Stimulated activated CD4-positive, alpha-beta T cell treated with anti-CD3 and anti-CD28 coated beads, Interleukin-4, amount 100 ng/mL, for 24 hours (primary cell): Measurements from ENCODE around the gene PLAAT2.
"Not testable (repeated sequence)": the region's sequence is repeated elsewhere in the genome, so short reads cannot be mapped to it uniquely, and the experiment has no call there.

Experiments
- DNase-seq: peaks from one replicate; pipeline ENCODE4 v3.0.0-alpha.2; 2020

Gene PLAAT2

GRCh38 chr11:63563201-63564055, at the start of gene PLAAT2:
Gene PLAAT2 (minus strand): TSS chr11:63563379. CDS start chr11:63563324, 55 bp downstream.
- DNase-seq, result no peak

- DNase-seq, result no peak
Observed at GRCh38 chr11:63612181-63612580, 49.0 kb upstream of the PLAAT2 start.

- no peak for DNase-seq
Observed at GRCh38 chr11:63611395-63611747, 48.2 kb upstream of the PLAAT2 start.

DNA sequence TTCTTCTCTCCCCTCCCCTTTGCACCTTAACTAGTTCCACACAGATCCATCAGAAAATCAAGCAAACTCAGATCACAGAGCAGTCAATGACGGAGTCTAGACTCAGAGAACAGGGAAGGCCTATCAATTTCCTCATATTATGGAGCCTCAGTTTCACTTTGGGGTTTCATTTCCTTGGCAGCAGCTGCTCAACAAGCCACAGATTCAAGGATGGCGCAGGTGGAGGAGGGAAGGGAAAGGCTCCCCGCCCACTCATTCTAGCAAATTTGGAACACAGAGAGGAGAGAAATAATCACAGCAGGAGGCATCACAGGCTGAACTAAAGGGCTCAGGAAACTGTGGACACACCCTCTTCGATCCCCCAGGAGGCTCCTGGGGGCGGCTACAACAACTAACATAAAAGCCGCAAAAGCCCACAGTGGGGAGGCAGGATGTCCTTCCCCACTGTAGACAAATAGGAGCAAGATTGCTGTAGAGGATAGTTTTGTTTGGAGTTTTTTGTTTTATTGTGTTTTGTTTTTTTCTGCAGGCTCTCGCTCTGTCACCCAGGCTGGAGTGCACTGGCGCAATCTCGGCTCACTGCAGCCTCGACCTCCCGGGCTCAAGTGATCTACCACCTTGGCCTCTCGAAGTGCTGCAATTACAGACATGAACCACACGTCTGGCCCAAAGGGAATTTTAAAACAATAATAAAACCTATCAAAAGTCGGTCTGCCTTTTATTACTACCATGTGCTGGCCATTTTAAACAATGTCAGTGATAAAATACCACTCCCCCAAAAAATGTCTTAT, 47.6 kb upstream of the PLAAT2 start:
- no peak for DNase-seq

- no peak for DNase-seq
Observed at GRCh38 chr11:63609971-63610580, 46.9 kb upstream of the PLAAT2 start.

DNA sequence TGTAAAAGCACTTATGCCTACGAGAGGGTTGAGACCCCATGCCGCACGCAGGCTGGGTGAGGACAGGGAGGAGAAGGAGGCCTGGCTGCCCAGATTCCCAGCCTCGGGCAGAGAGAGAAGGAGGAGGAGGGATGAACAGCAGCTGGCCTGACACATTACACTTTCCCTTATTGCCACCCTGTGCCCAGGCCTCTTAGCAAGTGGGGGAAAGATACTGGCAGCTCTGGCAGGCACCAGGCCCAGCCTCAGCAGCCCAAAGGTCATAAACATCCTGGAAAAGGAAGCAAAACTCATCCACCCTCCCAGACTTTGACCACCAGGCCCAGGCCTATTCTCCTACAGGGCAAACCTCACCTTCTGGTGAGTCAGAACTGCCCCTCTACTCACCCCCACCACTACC, 46.4 kb upstream of the PLAAT2 start:
- DNase-seq, result no peak

- DNase-seq, result no peak
Observed at GRCh38 chr11:63608353-63609345, 45.5 kb upstream of the PLAAT2 start.

DNA sequence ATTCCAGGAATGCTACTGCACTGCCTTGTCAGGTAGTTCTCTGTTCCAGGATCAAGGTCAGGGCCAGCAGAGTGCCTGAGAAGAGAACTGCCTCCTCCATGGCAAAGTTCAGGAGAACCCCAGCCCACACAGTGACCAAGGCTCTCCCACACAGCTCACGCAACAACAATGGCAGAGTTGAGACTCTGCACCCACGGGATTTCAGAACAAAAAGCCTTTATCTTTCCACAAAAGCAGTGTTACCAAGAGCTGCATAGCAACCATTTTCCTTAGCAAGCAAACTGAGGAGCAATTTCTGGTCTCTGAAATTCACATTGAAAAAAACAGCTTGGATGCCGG, 40.0 kb upstream of the PLAAT2 start:
- no peak for DNase-seq

DNA sequence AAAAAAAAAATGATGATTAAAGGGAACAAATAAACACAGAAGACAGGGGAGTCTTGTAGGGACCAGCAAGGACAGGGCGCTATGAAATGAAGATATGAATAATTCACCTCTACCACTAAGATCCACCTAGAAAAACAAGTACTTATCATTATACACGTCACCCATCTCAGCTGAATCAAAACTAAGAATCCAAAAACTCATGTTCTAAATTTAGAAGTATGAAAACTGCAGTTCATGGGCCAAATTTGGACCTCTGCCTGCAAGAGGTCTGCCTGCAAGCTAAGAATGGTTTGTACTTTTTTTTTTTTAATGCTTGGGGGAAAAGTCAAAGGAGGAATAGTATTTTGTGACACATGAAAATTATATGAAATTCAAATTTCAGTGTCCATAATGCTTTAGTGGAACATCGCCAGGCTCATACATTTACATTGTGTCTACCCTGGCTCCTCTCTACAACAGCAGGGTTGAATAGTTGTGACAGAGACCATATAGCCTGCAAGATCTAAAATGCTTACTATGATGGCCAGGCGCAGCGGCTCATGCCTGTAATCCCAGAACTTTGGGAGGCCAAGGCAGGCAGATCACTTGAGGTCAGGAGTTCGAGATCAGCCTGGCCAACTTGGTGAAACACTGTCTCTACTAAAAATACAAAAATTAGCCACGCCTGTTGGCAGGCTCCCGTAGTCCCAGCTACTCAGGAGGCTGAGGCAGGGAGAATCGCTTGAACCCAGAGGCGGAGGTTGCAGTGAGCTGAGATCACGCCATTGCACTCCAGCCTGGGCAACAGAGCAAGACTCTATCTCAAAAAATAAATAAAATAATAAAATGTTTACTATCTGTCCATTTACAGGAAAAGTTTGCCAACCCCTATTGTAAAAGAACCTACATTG, 39.4 kb upstream of the PLAAT2 start:
- not testable (repeated sequence) for DNase-seq

DNA sequence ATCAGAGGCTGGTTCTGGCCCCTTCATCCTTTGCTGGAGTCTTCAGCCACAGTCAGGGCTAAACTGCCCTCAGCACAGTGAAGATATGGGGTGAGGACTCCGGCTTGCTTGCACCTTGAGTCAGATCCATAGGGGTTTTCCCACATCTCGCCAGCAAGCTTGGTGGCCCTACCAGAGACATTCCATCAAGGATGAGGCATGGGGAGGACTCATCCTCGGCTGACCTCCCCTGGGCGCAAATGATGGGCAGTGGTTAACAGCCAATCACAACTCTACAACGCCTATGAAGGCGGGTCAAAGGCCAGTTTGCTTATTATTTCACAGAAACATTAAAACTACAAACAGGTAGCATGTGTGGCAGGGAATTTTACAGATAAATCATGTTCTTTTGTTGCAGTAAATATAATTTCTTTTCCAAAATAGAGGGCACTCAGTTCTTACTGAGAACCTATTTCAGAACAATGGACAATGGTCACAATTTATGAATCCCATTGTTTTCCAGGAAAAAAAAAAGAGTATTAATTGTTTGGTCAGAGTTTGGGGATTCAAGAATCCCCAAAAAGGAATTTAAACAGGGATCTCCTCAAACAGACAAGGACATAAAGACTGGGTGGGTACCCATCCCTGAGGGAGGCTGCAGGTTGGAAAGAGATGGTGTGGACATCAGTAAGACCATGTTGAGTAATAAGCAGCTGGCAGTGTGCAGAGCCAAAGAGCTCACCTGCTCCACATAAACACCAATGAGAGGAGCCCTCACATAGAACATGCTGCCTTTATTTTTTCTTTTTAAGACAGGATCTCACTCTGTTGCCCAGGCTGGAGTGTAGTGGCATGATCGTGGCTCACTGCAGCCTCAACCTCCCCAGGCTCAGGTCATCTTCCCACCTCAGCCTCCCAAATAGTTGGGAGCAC, 36.3 kb upstream of the PLAAT2 start:
- no peak for DNase-seq

DNA sequence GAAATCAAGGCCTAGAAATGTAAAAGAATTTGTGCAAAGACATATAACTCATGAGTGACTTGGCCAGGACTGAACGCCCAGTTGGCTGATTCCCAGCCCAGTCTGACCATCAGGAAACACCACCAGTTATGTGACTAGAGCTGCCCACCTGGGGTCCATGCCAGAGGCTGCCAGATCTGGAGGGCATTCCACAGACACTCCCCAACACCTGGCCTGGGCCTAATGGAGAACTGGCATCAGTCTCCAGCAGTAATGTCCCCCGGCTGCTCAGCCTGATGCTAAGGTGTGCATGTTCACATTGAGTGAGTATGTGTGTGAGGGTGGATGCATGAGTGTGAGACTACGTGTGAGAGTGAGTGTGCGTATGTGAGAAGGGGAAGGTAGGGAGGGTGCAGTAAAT, 35.4 kb upstream of the PLAAT2 start:
- DNase-seq, result no peak

DNA sequence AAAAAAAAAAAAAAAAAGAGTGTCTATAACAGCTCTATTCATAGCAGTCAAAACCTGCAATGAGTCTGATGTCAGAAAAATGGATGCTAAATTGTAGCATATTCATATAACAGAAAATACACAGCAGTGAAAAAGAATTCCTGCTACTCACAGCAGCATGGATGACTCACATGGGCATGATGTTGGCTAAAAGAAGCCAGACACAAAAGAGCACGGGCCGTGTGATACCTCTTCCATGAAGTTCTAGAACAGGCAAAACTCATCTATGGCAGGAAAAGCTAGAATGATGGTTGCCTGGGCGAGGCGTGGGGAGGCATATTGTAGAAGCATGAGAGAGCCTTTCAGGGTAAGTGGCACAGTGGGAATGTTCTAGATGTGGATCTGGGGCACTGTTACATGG, 32.1 kb upstream of the PLAAT2 start:
- no peak for DNase-seq

DNA sequence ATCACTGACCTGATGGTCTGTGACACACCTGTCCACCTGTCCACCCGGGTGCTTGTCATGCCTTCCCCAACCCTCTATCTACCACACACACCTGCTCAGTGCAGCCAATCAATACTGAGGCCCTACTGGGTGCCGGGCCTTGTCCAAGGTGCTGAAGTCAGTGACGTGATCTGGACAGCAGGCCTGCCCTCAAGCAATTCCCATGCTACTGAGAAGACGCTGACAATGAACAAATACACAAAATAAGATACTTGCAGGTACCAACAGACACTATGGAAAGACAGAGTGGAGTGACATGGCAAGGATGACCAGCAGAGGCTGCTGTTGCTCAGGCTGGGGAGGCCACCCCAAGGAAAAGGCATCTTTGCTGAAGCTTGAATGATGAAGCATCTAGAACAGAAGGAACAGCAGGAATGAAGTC, 29.8 kb upstream of the PLAAT2 start:
- no peak for DNase-seq

DNA sequence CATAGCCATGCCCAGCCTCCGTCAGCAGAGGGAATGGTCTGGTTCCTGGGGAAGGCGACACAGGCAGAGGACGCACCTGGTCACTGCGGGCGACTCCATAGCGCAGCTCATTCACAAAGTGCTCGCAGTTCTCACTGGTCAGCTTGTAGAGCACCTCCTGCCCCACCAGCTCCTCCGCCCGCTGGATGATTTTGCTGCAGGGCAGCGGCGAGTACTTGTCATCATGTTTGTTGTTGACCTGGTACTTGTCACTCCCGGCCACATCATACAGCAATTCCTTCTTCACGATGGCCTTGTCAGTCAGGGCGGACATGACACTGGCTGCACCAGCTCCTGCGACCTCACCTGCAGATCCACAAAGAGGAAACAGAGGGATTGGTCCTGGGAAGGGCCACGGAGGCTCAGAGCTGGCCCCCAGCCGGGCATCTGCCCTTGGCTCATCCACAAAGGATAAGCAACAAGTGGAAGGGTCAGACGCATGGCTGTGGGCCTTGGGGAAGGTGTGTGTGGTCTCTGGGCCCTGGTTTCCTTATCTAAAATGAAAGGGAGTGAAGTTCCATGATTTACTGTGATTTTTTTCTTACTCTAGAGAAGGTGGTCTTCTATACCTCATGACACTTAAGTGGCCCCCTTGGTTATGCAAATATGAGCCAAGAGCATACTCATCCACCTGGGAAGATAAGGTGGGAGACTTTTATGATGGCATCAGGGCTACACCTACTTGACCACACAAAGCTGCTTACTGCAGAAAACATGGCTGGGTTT, 27.0 kb upstream of the PLAAT2 start:
- no peak for DNase-seq

DNA sequence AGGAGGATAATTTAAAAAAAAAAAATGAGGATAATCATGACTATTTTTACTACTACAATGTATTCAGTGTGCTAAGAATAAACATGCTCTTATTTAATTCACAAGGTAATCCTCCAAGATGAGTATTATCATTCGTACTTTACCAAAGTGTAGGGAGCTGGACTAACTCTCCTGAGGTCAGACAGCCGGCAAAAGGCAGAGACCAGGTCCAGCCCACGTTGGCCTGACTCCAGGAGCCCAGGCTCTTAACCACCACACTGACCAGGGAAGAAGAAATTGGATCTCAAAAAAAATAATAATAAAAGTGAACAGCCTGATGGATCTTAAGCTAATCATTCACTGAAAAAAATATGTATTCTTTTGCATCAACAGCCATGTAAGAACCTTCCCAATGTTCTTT, 25.8 kb upstream of the PLAAT2 start:
- DNase-seq, result no peak

DNA sequence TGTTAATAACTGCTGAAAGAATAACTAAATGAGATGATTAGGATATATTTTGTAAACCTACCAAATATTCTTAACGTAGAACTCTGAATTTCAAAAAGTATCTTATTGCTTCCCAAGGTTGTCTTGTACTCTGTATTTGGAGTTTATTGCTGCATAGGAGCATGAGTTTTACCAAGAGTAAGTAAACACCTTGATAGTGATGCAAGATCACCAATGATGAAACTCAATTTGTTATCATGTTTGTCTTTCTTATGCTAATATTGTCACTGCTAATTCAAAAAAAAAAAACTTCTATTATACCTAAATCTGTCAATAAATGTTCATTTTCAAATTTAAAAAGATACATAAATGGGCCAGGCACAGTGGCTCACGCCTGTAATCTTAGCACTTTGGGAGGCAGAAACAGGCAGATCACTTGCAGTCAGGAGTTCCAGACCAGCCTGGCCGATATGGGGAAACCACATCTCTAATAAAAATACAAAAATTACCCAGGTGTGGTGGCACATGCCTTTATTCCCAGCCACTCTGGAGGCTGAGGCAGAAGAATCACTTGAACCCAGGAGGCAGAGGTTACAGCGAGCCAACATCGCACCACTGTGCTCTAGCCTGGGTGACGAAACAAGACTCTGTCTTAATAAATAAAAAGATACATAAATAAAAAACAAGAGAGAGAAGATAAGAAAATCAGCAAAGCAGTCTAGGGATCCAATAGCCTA, 23.4 kb upstream of the PLAAT2 start:
- no peak for DNase-seq

- no peak for DNase-seq
Observed at GRCh38 chr11:63583357-63583677, 20.1 kb upstream of the PLAAT2 start.

- DNase-seq, result not testable (repeated sequence)
Observed at GRCh38 chr11:63581224-63581623, 18.0 kb upstream of the PLAAT2 start.

- DNase-seq, result not testable (repeated sequence)
Observed at GRCh38 chr11:63578882-63579281, 15.7 kb upstream of the PLAAT2 start.
